ENCODE data around the gene LHPP.

DNA sequence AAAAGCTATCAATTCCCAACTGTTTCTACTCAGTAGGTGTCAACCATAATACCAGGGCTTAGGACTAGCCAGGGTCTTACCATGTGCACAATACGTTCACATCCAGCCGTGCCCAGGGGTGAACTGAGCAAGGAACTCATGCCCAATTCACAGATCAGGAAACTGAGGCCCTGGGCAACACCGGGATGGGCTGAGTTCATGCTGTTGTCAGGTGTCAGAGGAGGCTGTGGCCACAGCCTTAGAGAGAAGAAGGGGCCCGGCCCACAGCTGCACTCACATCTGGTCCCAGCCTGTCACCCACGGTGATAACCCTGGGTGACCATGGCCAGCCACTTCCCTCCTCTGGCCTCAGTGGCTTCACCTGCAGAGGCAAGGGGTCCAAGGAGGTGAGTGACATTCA lies 190.6 kb downstream of the LHPP start:
- TF ChIP-seq, protein P1, sequence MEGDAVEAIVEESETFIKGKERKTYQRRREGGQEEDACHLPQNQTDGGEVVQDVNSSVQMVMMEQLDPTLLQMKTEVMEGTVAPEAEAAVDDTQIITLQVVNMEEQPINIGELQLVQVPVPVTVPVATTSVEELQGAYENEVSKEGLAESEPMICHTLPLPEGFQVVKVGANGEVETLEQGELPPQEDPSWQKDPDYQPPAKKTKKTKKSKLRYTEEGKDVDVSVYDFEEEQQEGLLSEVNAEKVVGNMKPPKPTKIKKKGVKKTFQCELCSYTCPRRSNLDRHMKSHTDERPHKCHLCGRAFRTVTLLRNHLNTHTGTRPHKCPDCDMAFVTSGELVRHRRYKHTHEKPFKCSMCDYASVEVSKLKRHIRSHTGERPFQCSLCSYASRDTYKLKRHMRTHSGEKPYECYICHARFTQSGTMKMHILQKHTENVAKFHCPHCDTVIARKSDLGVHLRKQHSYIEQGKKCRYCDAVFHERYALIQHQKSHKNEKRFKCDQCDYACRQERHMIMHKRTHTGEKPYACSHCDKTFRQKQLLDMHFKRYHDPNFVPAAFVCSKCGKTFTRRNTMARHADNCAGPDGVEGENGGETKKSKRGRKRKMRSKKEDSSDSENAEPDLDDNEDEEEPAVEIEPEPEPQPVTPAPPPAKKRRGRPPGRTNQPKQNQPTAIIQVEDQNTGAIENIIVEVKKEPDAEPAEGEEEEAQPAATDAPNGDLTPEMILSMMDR (IDR thresholded peaks at IDR 0.05): no peak
- no peak for TF ChIP-seq POLR2A (IDR thresholded peaks at IDR 0.05)
- TF ChIP-seq EP300 (IDR thresholded peaks at IDR 0.05): no peak
